Fibroblast of the aortic adventitia (primary cell): ENCODE data around the gene XIAP. TPM values are rescaled to one million over a fixed set of nuclear protein-coding genes. Genes with fewer than 3 reads are reported as not detected.

Experiments used
- DNase-seq: peaks from one replicate; pipeline ENCODE4 v3.0.0-alpha.2; 2010; ENCODE audit warnings: low read depth
- H3K4me3 ChIP-seq: 2 replicates; pipeline ENCODE4 v1.5.1; 2011; ENCODE audit warnings: low read depth, mild to moderate bottlenecking, control low read depth, low read length, moderate library complexity
- small RNA-seq: library from RNA; depleted of rRNA; stranded (forward); fragments of <200 nt; gene quantifications from one replicate; pipeline ENCODE3, GENCODE V24; 2012
- total RNA-seq: library from RNA; depleted of rRNA; stranded (reverse); fragments of >200 nt; gene quantifications from 2 replicates; pipeline ENCODE4 v1.2.3, GENCODE V29; 2012; ENCODE audit warnings: low replicate concordance
- TF ChIP-seq, protein P1 (sequence below): IDR thresholded peaks from 2 replicates; pipeline ENCODE4 v1.5.1; 2011; ENCODE audit warnings: mild to moderate bottlenecking, low read length, control low read depth, inconsistent platforms; ENCODE audit not compliant: insufficient read depth

Gene XIAP
- total RNA-seq, 1 donor: 35.6 TPM

DNA sequence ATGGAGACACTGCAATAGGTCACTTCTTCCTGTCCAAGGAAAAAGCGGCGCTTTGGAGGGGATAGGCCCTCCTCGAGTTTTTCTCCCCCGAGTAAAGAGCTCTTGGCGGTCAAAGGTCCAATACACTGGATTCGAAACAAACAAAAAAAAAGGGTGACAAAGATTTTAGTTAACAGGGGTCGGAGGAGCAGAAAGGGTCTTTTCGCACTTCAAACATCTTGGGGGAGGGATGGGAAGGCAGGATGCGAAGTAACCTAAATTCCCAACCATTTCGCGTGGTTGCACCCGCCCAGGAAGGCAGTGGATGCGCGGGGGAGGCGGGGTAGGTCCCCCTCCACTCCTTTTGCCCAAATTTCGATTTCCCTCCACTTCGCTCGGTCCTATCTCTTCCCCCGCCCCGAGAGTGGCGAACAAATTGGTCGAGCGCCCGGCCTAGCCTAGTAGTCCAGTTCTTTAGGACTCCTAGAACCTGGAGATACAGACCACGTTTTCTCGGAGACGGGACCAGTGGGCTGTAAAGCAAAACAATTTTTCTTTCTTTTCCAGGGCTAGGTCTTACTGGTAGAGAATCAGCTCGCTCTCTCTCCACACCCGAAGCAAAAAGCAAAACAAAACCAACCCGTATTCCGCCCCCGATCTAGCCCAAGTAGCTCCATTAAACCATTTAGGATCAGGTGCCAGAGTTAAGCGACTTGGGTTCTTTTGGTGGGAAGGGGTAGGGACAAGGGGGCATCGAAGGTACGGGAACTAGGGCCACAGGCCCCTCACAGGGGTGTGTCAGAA, 99.6 kb downstream of the XIAP start:
- peak overlapping the region; percentile 67 for H3K4me3 ChIP-seq
- TF ChIP-seq, protein P1, sequence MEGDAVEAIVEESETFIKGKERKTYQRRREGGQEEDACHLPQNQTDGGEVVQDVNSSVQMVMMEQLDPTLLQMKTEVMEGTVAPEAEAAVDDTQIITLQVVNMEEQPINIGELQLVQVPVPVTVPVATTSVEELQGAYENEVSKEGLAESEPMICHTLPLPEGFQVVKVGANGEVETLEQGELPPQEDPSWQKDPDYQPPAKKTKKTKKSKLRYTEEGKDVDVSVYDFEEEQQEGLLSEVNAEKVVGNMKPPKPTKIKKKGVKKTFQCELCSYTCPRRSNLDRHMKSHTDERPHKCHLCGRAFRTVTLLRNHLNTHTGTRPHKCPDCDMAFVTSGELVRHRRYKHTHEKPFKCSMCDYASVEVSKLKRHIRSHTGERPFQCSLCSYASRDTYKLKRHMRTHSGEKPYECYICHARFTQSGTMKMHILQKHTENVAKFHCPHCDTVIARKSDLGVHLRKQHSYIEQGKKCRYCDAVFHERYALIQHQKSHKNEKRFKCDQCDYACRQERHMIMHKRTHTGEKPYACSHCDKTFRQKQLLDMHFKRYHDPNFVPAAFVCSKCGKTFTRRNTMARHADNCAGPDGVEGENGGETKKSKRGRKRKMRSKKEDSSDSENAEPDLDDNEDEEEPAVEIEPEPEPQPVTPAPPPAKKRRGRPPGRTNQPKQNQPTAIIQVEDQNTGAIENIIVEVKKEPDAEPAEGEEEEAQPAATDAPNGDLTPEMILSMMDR: no peak
- peak; percentile 46 for DNase-seq

DNA sequence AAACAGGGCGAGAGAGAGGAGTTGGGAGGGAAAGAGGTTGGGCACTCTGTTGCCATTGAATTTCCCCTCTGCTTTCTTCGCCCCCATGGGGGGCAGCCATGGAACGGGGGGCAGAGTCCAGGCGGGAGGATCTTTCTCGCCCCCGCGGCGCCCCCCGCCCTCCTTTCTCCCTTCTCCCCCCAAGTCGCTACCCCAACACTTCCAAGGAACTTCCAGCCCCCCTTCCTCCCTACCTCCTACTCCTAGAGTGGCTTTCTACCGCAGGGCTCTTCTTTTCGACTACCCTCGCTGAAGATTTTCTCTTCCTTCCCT, 101.1 kb downstream of the XIAP start:
- TF ChIP-seq, protein P1: no peak
- no peak for DNase-seq
- H3K4me3 ChIP-seq: peak overlapping the region; percentile 80

DNA sequence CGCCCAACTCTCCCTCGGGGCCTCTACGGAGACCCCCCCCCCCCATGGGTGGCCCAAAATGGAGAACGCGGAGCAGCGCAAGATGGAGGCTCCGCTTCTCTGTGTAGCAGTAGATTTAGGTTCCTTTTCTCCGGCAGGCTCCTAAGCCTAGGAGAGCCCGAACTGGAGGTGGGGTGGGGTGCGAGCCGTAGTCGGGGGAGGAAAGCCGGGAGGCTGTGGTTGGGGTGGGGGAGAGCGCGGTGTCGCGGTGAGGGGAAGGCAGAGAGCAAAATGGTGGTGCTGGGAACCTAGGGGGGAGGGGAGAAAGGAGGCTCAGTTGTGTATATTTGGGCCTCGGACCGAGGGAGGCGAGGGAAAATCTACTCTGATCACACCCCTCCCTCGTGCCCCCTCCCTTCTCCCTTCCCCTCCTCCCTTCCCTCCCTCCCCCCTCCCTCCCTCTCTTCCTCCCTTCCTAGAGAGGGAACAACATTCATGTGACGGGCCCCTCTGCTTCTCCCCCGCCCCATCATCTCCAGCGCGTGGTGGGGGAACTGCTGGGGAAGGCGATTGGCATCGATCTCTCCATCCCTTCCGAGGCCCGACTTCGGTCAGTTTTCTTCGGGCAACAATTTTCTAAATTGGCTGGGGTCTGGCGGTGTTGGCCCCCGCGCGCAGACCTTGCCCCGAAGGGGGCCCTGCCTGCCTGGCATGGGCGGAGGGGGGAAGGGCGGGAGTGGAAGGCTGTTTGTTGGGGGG, 101.6 kb downstream of the XIAP start, which contains the start of gene STAG2:
Gene STAG2, plus strand, starts transcription at position 439 of the 738 bp plus-strand sequence. CDS start 60,922 bp downstream, outside the sequence.
- DNase-seq: peak; percentile 87
- TF ChIP-seq, protein P1: no peak
- H3K4me3 ChIP-seq: peak within 1 kb of the TSS; percentile 80

GRCh38 chrX:123962006-123962467, 102.2 kb downstream of the XIAP start:
- TF ChIP-seq, protein P1: no peak
- H3K4me3 ChIP-seq: peak overlapping the region; percentile 80
- no peak for DNase-seq

DNA sequence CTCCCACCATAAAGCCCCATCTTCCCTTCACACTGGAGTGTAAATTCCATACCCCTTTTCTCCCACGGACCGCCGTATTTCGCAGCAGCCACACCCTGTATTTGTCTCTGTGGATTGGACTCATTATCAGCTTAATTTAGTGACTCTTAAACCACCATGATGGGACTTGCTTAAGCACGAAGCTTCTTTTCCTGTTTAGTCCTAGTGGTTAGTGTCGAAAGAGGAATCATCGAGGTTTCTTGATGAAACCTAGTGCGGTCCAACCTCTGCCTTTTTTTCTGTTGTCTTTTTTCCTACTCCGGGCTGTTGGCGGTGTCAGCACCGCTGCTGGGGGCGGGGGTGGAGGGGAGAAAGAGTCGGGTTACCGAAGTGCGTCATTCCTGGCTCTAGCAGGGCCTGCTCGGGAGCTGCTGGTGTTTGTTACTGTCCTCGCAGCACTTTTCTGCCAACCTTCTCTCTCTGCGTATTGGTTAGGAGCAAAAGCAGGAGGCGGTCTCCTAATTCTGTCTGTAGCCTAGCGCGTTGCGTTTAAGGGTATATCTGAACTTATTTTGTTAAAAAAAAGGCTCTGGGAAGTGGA, 103.0 kb downstream of the XIAP start:
- peak; percentile 95 for DNase-seq
- peak overlapping the region; percentile 80 for H3K4me3 ChIP-seq
- TF ChIP-seq, protein P1: no peak

Small RNA genes within 50 kb of the gene (small RNA-seq; reads per million reads assigned to genes)
- gene RF00019 (not detected), gene RN7SL190P (not detected), gene RNU6-122P (not detected)

Other genes starting within 250 kb of the XIAP start
- gene THOC2, start 127.0 kb upstream of the XIAP start, total RNA-seq: 96.7 and 108 TPM in 2 replicates
- 85.5 and 88.7 TPM in 2 replicates for gene STAG2, start 101.7 kb downstream of the XIAP start, total RNA-seq